ENCODE results near the gene TXNDC2. TPM values are rescaled to one million over a fixed set of nuclear protein-coding genes. Genes with fewer than 3 reads are reported as not detected.

Gene TXNDC2
- total RNA-seq, 1 donor from 2014 or later, result 0.55 TPM

GRCh38 chr18:9850309-9850708 lies 35.5 kb upstream of the TXNDC2 start:
- peak overlapping the region; percentile 70 for H3K27ac ChIP-seq
- intact Hi-C loops (cut with DNase I), result no loop called here
- DNase-seq (no peak), ATAC-seq (no peak)
- TF ChIP-seq, protein P1, sequence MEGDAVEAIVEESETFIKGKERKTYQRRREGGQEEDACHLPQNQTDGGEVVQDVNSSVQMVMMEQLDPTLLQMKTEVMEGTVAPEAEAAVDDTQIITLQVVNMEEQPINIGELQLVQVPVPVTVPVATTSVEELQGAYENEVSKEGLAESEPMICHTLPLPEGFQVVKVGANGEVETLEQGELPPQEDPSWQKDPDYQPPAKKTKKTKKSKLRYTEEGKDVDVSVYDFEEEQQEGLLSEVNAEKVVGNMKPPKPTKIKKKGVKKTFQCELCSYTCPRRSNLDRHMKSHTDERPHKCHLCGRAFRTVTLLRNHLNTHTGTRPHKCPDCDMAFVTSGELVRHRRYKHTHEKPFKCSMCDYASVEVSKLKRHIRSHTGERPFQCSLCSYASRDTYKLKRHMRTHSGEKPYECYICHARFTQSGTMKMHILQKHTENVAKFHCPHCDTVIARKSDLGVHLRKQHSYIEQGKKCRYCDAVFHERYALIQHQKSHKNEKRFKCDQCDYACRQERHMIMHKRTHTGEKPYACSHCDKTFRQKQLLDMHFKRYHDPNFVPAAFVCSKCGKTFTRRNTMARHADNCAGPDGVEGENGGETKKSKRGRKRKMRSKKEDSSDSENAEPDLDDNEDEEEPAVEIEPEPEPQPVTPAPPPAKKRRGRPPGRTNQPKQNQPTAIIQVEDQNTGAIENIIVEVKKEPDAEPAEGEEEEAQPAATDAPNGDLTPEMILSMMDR (IDR thresholded peaks at IDR 0.05), result no peak
- H3K4me3 ChIP-seq, result no peak overlapping the region
- no peaks in the 10 kb centered on the region for H3K27me3 ChIP-seq
- H3K36me3 ChIP-seq, result no peaks in the 10 kb centered on the region
- H3K9me3 ChIP-seq, result no peaks in the 10 kb centered on the region
- peaks cover 44% of the 10 kb centered on the region for H3K4me1 ChIP-seq

DNA sequence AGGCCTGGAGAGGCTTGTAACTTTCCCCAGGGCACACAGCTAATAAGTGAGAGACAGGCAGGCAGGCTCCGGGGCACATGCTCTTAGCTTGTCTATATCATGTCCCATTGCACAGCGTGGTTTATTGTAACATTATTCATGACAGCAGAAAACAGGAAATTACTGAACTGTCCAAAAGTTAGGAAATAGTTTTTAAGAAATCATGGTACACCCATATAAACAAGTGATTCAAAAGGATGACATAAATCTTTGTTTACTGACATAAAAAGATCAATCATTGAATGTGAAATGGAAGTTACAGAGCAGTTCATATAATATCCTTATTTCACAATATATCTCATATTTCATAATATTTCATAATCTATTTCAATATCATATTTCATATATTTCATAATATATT lies 34.3 kb upstream of the TXNDC2 start:
- intact Hi-C loops (cut with DNase I), result no loop called here
- peak overlapping the region; percentile 70 for H3K27ac ChIP-seq
- no peaks in the 10 kb centered on the region for H3K9me3 ChIP-seq
- ATAC-seq (peak; percentile 49), DNase-seq (peak; percentile 69)
- TF ChIP-seq, protein P1 (IDR thresholded peaks at IDR 0.05), result no peak
- no peak overlapping the region for H3K4me3 ChIP-seq
- no peaks in the 10 kb centered on the region for H3K27me3 ChIP-seq
- no peaks in the 10 kb centered on the region for H3K36me3 ChIP-seq
- H3K4me1 ChIP-seq, result peaks cover 47% of the 10 kb centered on the region

DNA sequence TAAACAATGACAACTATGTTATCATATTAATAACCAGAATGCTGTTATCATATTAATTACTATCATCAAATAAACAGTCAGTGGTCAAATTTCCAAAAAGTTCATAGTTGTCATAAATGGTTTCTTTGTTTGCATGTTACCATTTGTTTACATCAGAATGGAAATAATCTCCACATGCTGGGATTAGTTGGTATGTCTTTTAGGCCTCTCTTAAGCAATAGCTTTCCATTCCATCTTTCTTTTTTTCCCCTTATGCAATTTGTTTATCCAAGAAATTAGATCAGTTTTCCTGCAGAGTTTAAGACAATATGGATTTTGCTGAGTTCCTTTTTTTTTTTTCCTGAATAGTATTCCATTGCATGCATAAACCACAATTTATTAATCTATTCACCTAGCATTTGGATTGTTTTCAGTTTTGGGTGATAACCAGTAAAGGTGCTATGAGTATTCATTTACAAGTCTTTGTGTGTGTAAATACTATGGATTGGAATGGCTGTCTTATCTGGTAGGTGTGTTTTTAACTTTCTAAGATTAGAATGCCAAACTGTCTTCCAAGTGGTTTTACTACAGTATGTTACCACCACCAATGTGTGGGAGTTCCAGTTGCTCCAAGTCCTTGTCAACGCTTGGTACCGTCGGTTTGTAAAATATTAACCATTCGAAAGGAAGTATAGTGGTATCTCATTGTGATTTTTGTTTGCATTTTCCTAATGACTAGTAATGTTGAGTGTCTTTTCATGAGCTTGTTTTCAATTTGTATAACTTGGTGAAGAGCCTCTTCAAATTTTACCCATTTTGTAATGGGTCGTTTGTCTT lies 33.3 kb upstream of the TXNDC2 start:
- Histone ChIP-seq H3K9me3 (no peaks in the 10 kb centered on the region), H3K4me3 (no peak overlapping the region), H3K36me3 (no peaks in the 10 kb centered on the region), H3K4me1 (peaks cover 46% of the 10 kb centered on the region), H3K27ac (no peak overlapping the region), H3K27me3 (no peaks in the 10 kb centered on the region)
- intact Hi-C loops (cut with DNase I), result no loop called here
- DNase-seq (no peak), ATAC-seq (no peak)
- TF ChIP-seq, protein P1 (IDR thresholded peaks at IDR 0.05), result no peak

DNA sequence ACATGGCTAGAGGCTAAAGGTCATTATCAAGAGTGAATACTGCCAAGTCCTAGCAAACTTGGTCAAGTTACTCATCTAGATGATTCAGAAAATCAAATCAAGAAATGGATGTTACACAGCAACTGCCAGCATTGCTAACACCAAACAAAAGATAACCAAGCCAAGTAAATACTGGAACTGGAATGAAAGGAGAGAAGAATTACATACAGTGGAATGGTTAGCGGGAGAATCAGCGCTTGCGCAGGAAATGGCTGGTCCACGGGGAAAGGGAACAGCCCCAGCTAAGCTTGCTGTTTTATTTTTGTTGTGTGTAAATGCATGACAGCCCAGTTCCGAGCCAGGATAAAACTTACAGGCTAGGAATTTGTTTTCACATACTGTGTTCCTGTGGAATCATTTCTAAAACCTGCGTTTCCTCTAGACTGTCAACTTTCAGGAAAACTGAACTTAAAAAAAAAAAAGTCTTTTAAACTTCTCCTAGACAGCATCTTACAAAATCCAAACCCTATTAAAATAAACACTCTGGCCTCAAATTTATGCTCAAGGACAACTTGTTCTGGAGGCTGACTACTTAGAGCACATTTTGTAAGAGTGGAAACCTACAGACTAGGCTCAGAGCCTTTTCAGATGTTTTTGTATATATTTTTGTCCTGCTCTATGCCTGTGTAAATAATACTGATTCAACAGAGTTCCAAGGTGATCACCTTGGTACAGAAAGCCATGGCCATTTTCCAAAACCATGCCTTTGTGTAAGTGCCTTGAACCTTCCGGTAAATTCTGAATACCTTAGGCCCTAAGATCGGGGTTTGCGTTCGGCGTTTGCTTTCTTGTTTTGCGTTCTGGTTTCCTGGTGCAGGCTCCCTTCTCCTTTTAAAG lies 30.7 kb upstream of the TXNDC2 start:
- H3K4me3 ChIP-seq, result no peak overlapping the region
- ATAC-seq, result peak; percentile 83
- no peak for DNase-seq
- TF ChIP-seq, protein P1 (IDR thresholded peaks at IDR 0.05), result no peak
- H3K27ac ChIP-seq, result peak overlapping the region; percentile 77
- H3K36me3 ChIP-seq, result no peaks in the 10 kb centered on the region
- H3K4me1 ChIP-seq, result peaks cover 44% of the 10 kb centered on the region
- intact Hi-C loops (cut with DNase I), result no loop called here
- H3K9me3 ChIP-seq, result no peaks in the 10 kb centered on the region
- H3K27me3 ChIP-seq, result no peaks in the 10 kb centered on the region

- H3K9me3 ChIP-seq, result no peaks in the 10 kb centered on the region
- peak overlapping the region; percentile 77 for H3K27ac ChIP-seq
- H3K36me3 ChIP-seq, result no peaks in the 10 kb centered on the region
- H3K4me3 ChIP-seq, result no peak overlapping the region
- no peaks in the 10 kb centered on the region for H3K27me3 ChIP-seq
- TF ChIP-seq, protein P1 (IDR thresholded peaks at IDR 0.05), result no peak
- peak; percentile 5 for ATAC-seq
- no peak for DNase-seq
- intact Hi-C loops (cut with DNase I), result no loop called here
- peaks cover 45% of the 10 kb centered on the region for H3K4me1 ChIP-seq
Observed at GRCh38 chr18:9855681-9856080, 30.1 kb upstream of the TXNDC2 start.
